Epithelial cell of proximal tubule (primary cell): ENCODE results near the gene SRP19. TPM values are rescaled to one million over a fixed set of nuclear protein-coding genes. Genes with fewer than 3 reads are reported as not detected.

Experiments used
- DNase-seq: peaks from one replicate; pipeline ENCODE4 v3.0.0-alpha.2; 2011; ENCODE audit warnings: low read depth
- H3K4me3 ChIP-seq: 2 replicates; pipeline ENCODE4 v1.5.1; 2011; ENCODE audit warnings: low read depth, mild to moderate bottlenecking, low read length
- total RNA-seq: library from RNA; depleted of rRNA; stranded (reverse); fragments of >200 nt; gene quantifications from 2 replicates; pipeline ENCODE4 v1.2.3, GENCODE V29; 2015
- TF ChIP-seq, protein P1 (sequence below): conservative IDR thresholded peaks from 2 replicates; pipeline ENCODE4 v1.5.1; 2012; ENCODE audit warnings: low read depth, mild to moderate bottlenecking, low read length

The SRP19 gene
- total RNA-seq, 1 donor from 2014 or later = 75.1 TPM

- TF ChIP-seq, protein P1, sequence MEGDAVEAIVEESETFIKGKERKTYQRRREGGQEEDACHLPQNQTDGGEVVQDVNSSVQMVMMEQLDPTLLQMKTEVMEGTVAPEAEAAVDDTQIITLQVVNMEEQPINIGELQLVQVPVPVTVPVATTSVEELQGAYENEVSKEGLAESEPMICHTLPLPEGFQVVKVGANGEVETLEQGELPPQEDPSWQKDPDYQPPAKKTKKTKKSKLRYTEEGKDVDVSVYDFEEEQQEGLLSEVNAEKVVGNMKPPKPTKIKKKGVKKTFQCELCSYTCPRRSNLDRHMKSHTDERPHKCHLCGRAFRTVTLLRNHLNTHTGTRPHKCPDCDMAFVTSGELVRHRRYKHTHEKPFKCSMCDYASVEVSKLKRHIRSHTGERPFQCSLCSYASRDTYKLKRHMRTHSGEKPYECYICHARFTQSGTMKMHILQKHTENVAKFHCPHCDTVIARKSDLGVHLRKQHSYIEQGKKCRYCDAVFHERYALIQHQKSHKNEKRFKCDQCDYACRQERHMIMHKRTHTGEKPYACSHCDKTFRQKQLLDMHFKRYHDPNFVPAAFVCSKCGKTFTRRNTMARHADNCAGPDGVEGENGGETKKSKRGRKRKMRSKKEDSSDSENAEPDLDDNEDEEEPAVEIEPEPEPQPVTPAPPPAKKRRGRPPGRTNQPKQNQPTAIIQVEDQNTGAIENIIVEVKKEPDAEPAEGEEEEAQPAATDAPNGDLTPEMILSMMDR = no peak
- no peak for DNase-seq
- H3K4me3 ChIP-seq = no peak overlapping the region
These were observed 57.0 kb downstream of the SRP19 start for GRCh38 chr5:112918136-112918535.

GRCh38 chr5:112918679-112919078 is 57.6 kb downstream of the SRP19 start:
- DNase-seq = peak; percentile 48
- H3K4me3 ChIP-seq = no peak overlapping the region
- TF ChIP-seq, protein P1 = no peak

Other genes starting within 250 kb of the SRP19 start
- gene APC, start 123.4 kb upstream of the SRP19 start, total RNA-seq = 15.2 and 24.0 TPM in 2 replicates
- gene REEP5, start 60.9 kb downstream of the SRP19 start, total RNA-seq = 64.0 and 65.3 TPM in 2 replicates
- 24.5 and 28.9 TPM in 2 replicates for gene DCP2, start 115.5 kb downstream of the SRP19 start, total RNA-seq